ENCODE measurements around the gene SLC5A6. TPM values are rescaled to one million over a fixed set of nuclear protein-coding genes. Genes with fewer than 3 reads are reported as not detected.

Gene SLC5A6
- polyA plus RNA-seq, 1 of the 3 experiments (the other 2 are of a cell fraction): 75.7 TPM

DNA sequence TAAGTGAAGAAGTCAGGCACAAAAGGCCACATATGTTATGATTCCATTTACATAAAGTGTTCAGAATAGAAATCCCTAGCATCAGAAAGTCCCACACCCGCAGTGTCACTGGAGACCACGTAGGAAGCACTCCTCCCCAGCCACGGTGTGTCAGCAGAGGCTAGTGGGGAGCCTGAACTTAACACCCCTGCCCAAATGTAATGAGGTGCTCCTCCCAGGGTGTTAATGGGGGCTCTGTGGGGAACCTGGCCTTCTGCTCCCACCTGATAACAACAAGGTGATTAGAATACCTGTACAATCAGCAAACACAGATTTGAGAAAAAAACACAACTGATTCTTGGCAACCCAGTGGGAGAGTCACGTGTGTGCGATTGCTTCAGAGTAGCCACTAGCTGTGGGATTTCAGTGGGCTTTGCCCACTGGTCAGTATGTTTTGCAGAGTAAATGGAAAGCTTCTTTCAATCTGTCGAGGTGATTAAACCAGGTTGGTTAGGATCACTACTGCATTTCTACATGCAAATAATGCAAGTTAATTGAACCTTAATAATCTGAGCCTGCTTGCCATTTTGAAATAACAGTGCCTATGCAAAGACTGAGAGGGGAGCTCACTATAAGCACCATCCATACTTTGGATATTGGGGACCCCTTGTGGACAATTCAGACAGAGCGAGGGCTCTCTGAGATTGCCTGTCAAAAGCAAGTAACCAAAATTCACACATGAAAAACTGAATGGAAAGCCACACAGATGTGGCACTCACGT is 20.8 kb downstream of the SLC5A6 start:
- no peaks in the 10 kb centered on the region for H3K36me3 ChIP-seq (replicated peaks in 1 of 2; ENCODE audit: control insufficient read depth in 1 of 2, insufficient read depth in 2 of 2, low read length in 1 of 2)
- H3K27me3 ChIP-seq (ENCODE audit: insufficient read depth): no peaks in the 10 kb centered on the region
- H3K79me2 ChIP-seq (ENCODE audit: insufficient read depth): no peaks in the 10 kb centered on the region
- H3K4me2 ChIP-seq: no peak overlapping the region
- H3K4me1 ChIP-seq (ENCODE audit: control insufficient read depth in 1 of 2, insufficient read depth in 2 of 2, low read depth in 1 of 2, low read length in 1 of 2): no peaks in the 10 kb centered on the region
- 36% methylated on average over 8 of the region's 8 CpGs for WGBS (ENCODE audit: low lambda C conversion rate)
- no peaks in the 10 kb centered on the region for H3K9me2 ChIP-seq
- H3F3A ChIP-seq (replicated peaks; ENCODE audit: insufficient read depth): no peaks in the 10 kb centered on the region
- H3K4me3 ChIP-seq (ENCODE audit: low read depth in 2 of 2, low read length in 1 of 2): no peak overlapping the region
- H3K9me3 ChIP-seq: no peaks in the 10 kb centered on the region
- ChIA-PET CTCF (interaction anchor here (0.5 to 4.4 kb wide), 59 partner anchors 8 to 346 kb away, joined by 3 to 131 read pairs (median 6); partner anchors contain the start of genes ABHD1, ATRAID, CAD and CGREF1), POLR2A (interaction anchor here (1.0 to 1.2 kb wide), 4 partner anchors 57 to 104 kb away, joined by 3 to 6 read pairs (median 4); partner anchors contain the start of genes KHK and PREB)
- H2AFZ ChIP-seq (ENCODE audit: low read depth): no peak overlapping the region
- H3K27ac ChIP-seq (ENCODE audit: low read depth in 2 of 2, low read length in 1 of 2): no peak overlapping the region
- no peak overlapping the region for H3K9ac ChIP-seq
- DNase-seq: peak; percentile 84
- H4K20me1 ChIP-seq (ENCODE audit: insufficient read depth): no peaks in the 10 kb centered on the region
- TF ChIP-seq TCF12 (IDR thresholded peaks at IDR 0.05) (no peak), RXRA (IDR thresholded peaks at IDR 0.05; ENCODE audit: borderline replicate concordance, low read depth) (no peak), TEAD4 (IDR thresholded peaks at IDR 0.05; ENCODE audit: borderline replicate concordance, insufficient read depth) (no peak), SIN3A (IDR thresholded peaks at IDR 0.05; ENCODE audit: borderline replicate concordance, low read depth, low read length) (0 out of 2 replicates have a peak, but pooled peaks have one; percentile 53), EP300 (IDR thresholded peaks at IDR 0.05; ENCODE audit: borderline replicate concordance in 1 of 2, low read depth in 1 of 2, low read length in 1 of 2) (0 out of 4 replicates have a peak, but pooled peaks of 1 of the 2 experiments have one; percentile 20), EZH2phosphoT487 (IDR thresholded peaks at IDR 0.05; ENCODE audit: borderline replicate concordance, low read depth) (no peak), CHD2 (IDR thresholded peaks at IDR 0.05; ENCODE audit: low read length, partially characterized antibody) (no peak), GATA2 (CRISPR knock-in tag; IDR thresholded peaks at IDR 0.05) (no peak), JUND (IDR thresholded peaks at IDR 0.05) (no peak), GABPA (IDR thresholded peaks at IDR 0.05; ENCODE audit: low read depth) (no peak), POLR2AphosphoS5 (IDR thresholded peaks at IDR 0.05; ENCODE audit: low read depth, low read length) (no peak), TAF1 (IDR thresholded peaks at IDR 0.05; ENCODE audit: borderline replicate concordance, low read depth, low read length) (no peak), MEF2A (IDR thresholded peaks at IDR 0.05; ENCODE audit: borderline replicate concordance, low read depth) (no peak), FOSL2 (IDR thresholded peaks at IDR 0.05; ENCODE audit: borderline replicate concordance, low read depth) (no peak), SMC3 (IDR thresholded peaks at IDR 0.05; ENCODE audit: low read depth, low read length) (peak; percentile 97), RAD21 (IDR thresholded peaks at IDR 0.05; ENCODE audit: low read length) (peak; percentile 98), MXI1 (IDR thresholded peaks at IDR 0.05; ENCODE audit: low read depth, low read length) (peak; percentile 79)
- TF ChIP-seq, protein P1, sequence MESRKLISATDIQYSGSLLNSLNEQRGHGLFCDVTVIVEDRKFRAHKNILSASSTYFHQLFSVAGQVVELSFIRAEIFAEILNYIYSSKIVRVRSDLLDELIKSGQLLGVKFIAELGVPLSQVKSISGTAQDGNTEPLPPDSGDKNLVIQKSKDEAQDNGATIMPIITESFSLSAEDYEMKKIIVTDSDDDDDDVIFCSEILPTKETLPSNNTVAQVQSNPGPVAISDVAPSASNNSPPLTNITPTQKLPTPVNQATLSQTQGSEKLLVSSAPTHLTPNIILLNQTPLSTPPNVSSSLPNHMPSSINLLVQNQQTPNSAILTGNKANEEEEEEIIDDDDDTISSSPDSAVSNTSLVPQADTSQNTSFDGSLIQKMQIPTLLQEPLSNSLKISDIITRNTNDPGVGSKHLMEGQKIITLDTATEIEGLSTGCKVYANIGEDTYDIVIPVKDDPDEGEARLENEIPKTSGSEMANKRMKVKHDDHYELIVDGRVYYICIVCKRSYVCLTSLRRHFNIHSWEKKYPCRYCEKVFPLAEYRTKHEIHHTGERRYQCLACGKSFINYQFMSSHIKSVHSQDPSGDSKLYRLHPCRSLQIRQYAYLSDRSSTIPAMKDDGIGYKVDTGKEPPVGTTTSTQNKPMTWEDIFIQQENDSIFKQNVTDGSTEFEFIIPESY (IDR thresholded peaks at IDR 0.05; ENCODE audit: borderline replicate concordance, low read depth): no peak
- TF ChIP-seq, protein P2, sequence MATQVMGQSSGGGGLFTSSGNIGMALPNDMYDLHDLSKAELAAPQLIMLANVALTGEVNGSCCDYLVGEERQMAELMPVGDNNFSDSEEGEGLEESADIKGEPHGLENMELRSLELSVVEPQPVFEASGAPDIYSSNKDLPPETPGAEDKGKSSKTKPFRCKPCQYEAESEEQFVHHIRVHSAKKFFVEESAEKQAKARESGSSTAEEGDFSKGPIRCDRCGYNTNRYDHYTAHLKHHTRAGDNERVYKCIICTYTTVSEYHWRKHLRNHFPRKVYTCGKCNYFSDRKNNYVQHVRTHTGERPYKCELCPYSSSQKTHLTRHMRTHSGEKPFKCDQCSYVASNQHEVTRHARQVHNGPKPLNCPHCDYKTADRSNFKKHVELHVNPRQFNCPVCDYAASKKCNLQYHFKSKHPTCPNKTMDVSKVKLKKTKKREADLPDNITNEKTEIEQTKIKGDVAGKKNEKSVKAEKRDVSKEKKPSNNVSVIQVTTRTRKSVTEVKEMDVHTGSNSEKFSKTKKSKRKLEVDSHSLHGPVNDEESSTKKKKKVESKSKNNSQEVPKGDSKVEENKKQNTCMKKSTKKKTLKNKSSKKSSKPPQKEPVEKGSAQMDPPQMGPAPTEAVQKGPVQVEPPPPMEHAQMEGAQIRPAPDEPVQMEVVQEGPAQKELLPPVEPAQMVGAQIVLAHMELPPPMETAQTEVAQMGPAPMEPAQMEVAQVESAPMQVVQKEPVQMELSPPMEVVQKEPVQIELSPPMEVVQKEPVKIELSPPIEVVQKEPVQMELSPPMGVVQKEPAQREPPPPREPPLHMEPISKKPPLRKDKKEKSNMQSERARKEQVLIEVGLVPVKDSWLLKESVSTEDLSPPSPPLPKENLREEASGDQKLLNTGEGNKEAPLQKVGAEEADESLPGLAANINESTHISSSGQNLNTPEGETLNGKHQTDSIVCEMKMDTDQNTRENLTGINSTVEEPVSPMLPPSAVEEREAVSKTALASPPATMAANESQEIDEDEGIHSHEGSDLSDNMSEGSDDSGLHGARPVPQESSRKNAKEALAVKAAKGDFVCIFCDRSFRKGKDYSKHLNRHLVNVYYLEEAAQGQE (IDR thresholded peaks at IDR 0.05; ENCODE audit: low read depth, low read length): no peak
- TF ChIP-seq, protein P3, sequence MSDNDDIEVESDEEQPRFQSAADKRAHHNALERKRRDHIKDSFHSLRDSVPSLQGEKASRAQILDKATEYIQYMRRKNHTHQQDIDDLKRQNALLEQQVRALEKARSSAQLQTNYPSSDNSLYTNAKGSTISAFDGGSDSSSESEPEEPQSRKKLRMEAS (IDR thresholded peaks at IDR 0.05; ENCODE audit: low read depth): no peak
- TF ChIP-seq, protein P4, sequence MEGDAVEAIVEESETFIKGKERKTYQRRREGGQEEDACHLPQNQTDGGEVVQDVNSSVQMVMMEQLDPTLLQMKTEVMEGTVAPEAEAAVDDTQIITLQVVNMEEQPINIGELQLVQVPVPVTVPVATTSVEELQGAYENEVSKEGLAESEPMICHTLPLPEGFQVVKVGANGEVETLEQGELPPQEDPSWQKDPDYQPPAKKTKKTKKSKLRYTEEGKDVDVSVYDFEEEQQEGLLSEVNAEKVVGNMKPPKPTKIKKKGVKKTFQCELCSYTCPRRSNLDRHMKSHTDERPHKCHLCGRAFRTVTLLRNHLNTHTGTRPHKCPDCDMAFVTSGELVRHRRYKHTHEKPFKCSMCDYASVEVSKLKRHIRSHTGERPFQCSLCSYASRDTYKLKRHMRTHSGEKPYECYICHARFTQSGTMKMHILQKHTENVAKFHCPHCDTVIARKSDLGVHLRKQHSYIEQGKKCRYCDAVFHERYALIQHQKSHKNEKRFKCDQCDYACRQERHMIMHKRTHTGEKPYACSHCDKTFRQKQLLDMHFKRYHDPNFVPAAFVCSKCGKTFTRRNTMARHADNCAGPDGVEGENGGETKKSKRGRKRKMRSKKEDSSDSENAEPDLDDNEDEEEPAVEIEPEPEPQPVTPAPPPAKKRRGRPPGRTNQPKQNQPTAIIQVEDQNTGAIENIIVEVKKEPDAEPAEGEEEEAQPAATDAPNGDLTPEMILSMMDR (IDR thresholded peaks at IDR 0.05): peak; percentile 95
- TF ChIP-seq, protein P5, sequence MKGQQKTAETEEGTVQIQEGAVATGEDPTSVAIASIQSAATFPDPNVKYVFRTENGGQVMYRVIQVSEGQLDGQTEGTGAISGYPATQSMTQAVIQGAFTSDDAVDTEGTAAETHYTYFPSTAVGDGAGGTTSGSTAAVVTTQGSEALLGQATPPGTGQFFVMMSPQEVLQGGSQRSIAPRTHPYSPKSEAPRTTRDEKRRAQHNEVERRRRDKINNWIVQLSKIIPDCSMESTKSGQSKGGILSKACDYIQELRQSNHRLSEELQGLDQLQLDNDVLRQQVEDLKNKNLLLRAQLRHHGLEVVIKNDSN (IDR thresholded peaks at IDR 0.05; ENCODE audit: borderline replicate concordance, low read depth): no peak
- TF ChIP-seq, protein P6, sequence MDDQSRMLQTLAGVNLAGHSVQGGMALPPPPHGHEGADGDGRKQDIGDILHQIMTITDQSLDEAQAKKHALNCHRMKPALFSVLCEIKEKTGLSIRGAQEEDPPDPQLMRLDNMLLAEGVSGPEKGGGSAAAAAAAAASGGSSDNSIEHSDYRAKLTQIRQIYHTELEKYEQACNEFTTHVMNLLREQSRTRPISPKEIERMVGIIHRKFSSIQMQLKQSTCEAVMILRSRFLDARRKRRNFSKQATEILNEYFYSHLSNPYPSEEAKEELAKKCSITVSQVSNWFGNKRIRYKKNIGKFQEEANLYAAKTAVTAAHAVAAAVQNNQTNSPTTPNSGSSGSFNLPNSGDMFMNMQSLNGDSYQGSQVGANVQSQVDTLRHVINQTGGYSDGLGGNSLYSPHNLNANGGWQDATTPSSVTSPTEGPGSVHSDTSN (IDR thresholded peaks at IDR 0.05): no peak

Measured in SK-N-SH (cell line).